ENCODE results near the gene TOMM20. TPM values are rescaled to one million over a fixed set of nuclear protein-coding genes. Genes with fewer than 3 reads are reported as not detected.

TOMM20 gene
- total RNA-seq, 1 experiment from 2014 or later: 72.6 TPM

DNA sequence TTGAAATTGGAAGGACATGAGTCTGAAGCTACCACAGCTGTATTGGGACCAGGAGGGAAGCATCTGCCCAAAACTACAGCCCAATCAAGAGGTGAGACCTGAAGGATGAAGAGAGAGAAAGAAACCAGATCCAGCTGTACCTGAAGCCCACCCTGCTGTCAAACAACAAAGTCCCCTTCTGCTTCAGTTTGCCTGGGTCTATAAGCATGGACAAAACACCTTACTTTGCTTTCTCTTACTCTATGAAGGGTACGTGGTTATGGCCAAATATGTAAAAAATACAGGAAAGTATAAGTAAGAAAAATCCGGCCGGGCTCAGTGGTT is 26.4 kb downstream of the TOMM20 start:
- H3K27me3 ChIP-seq (replicated peaks; ENCODE audit: insufficient read depth, low read depth, low read length, poor library complexity): no peaks in the 10 kb centered on the region
- no TSS peak for BruUV-seq (replicated peaks)
- ChIA-PET CTCF (interaction anchor here (0.6 kb wide), 1 partner anchor 993 kb away, joined by 3 read pairs; no protein-coding TSS in a partner anchor), POLR2A (ENCODE audit: low non-redundant PET) (no interaction called here)
- intact Hi-C loops (cut with micrococcal nuclease; ENCODE audit: unreplicated experiment): loop anchor here (5.0 to 10.0 kb wide), 3 partner anchors 315 to 873 kb away; no protein-coding TSS in a partner anchor
- no peak for DNase-seq (ENCODE audit: low spot score)
- peaks cover 3% of the 10 kb centered on the region for H3K4me1 ChIP-seq (ENCODE audit: insufficient read depth, low read length, poor library complexity, severe bottlenecking)
- H3K4me3 ChIP-seq (ENCODE audit: low read depth, low read length, poor library complexity, severe bottlenecking): no peak overlapping the region
- TF ChIP-seq EZH2 (IDR thresholded peaks at IDR 0.05; ENCODE audit: borderline replicate concordance, low read depth, low read length, poor library complexity, severe bottlenecking): no peak
- TF ChIP-seq, protein P1, sequence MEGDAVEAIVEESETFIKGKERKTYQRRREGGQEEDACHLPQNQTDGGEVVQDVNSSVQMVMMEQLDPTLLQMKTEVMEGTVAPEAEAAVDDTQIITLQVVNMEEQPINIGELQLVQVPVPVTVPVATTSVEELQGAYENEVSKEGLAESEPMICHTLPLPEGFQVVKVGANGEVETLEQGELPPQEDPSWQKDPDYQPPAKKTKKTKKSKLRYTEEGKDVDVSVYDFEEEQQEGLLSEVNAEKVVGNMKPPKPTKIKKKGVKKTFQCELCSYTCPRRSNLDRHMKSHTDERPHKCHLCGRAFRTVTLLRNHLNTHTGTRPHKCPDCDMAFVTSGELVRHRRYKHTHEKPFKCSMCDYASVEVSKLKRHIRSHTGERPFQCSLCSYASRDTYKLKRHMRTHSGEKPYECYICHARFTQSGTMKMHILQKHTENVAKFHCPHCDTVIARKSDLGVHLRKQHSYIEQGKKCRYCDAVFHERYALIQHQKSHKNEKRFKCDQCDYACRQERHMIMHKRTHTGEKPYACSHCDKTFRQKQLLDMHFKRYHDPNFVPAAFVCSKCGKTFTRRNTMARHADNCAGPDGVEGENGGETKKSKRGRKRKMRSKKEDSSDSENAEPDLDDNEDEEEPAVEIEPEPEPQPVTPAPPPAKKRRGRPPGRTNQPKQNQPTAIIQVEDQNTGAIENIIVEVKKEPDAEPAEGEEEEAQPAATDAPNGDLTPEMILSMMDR (conservative IDR thresholded peaks at IDR 0.05; ENCODE audit: low read depth, low read length): no peak
- H3K36me3 ChIP-seq (ENCODE audit: insufficient read depth, low read length, poor library complexity, severe bottlenecking): no peaks in the 10 kb centered on the region
- H3K27ac ChIP-seq (ENCODE audit: low read depth, low read length, poor library complexity, severe bottlenecking): no peak overlapping the region
- no peaks in the 10 kb centered on the region for H3K9me3 ChIP-seq (ENCODE audit: low read depth, low read length, poor library complexity, severe bottlenecking)

- Histone ChIP-seq H3K27me3 (replicated peaks; ENCODE audit: insufficient read depth, low read depth, low read length, poor library complexity) (no peaks in the 10 kb centered on the region), H3K9me3 (ENCODE audit: low read depth, low read length, poor library complexity, severe bottlenecking) (no peaks in the 10 kb centered on the region), H3K4me1 (ENCODE audit: insufficient read depth, low read length, poor library complexity, severe bottlenecking) (peaks cover 3% of the 10 kb centered on the region), H3K27ac (ENCODE audit: low read depth, low read length, poor library complexity, severe bottlenecking) (no peak overlapping the region), H3K4me3 (ENCODE audit: low read depth, low read length, poor library complexity, severe bottlenecking) (no peak overlapping the region), H3K36me3 (ENCODE audit: insufficient read depth, low read length, poor library complexity, severe bottlenecking) (no peaks in the 10 kb centered on the region)
- no peak for TF ChIP-seq EZH2 (IDR thresholded peaks at IDR 0.05; ENCODE audit: borderline replicate concordance, low read depth, low read length, poor library complexity, severe bottlenecking)
- TF ChIP-seq, protein P1 (conservative IDR thresholded peaks at IDR 0.05; ENCODE audit: low read depth, low read length): no peak
- DNase-seq (ENCODE audit: low spot score): no peak
- CTCF ChIA-PET: no interaction called here
- BruUV-seq (replicated peaks): no TSS peak
- POLR2A ChIA-PET (ENCODE audit: low non-redundant PET): no interaction called here
- intact Hi-C loops (cut with micrococcal nuclease; ENCODE audit: unreplicated experiment): loop anchor here (5.0 to 10.0 kb wide), 3 partner anchors 316 to 873 kb away; no protein-coding TSS in a partner anchor
These were observed 26.9 kb downstream of the TOMM20 start for GRCh38 chr1:235101558-235102258.

- intact Hi-C loops (cut with micrococcal nuclease; ENCODE audit: unreplicated experiment): loop anchor here (5.0 to 10.0 kb wide), 3 partner anchors 317 to 875 kb away; no protein-coding TSS in a partner anchor
- POLR2A ChIA-PET (ENCODE audit: low non-redundant PET): no interaction called here
These were observed 28.4 kb downstream of the TOMM20 start for GRCh38 chr1:235100194-235100772.

More at GRCh38 chr1:235100194-235100772, 28.4 kb downstream of the TOMM20 start:
- H3K9me3 ChIP-seq (ENCODE audit: low read depth, low read length, poor library complexity, severe bottlenecking): no peaks in the 10 kb centered on the region
- no peak for DNase-seq (ENCODE audit: low spot score)
- CTCF ChIA-PET: no interaction called here
- H3K4me1 ChIP-seq (ENCODE audit: insufficient read depth, low read length, poor library complexity, severe bottlenecking): peaks cover 3% of the 10 kb centered on the region
- no peak overlapping the region for H3K27ac ChIP-seq (ENCODE audit: low read depth, low read length, poor library complexity, severe bottlenecking)
- TF ChIP-seq, protein P1 (conservative IDR thresholded peaks at IDR 0.05; ENCODE audit: low read depth, low read length): no peak
- no peak for TF ChIP-seq EZH2 (IDR thresholded peaks at IDR 0.05; ENCODE audit: borderline replicate concordance, low read depth, low read length, poor library complexity, severe bottlenecking)
- BruUV-seq (replicated peaks): no TSS peak
- no peaks in the 10 kb centered on the region for H3K27me3 ChIP-seq (replicated peaks; ENCODE audit: insufficient read depth, low read depth, low read length, poor library complexity)
- H3K36me3 ChIP-seq (ENCODE audit: insufficient read depth, low read length, poor library complexity, severe bottlenecking): no peaks in the 10 kb centered on the region
- no peak overlapping the region for H3K4me3 ChIP-seq (ENCODE audit: low read depth, low read length, poor library complexity, severe bottlenecking)

Data from A673 (cell line).